Uterus (tissue), 4 donors: ENCODE measurements around the gene CPVL. TPM values are rescaled to one million over a fixed set of nuclear protein-coding genes. Genes with fewer than 3 reads are reported as not detected.

Experiments used
- DNase-seq, 2 donors: peaks; one replicate each; pipeline ENCODE4 v3.0.0-alpha.2; 2019 to 2020
- H3K27ac ChIP-seq, 2 donors: fragments of 200-600 bp; sonication (generic); 1 replicate in 1 of 2; 2 replicates in 1 of 2; pipeline ENCODE4 v1.5.1; 2016 to 2018
- H3K27me3 ChIP-seq, 2 donors: fragments of 200-600 bp; sonication (generic); one replicate each; pipeline ENCODE4 v1.5.1; 2018 to 2019; ENCODE audit warnings: control low read depth in 1 of 2
- H3K36me3 ChIP-seq, 2 donors: fragments of 200-600 bp; sonication (generic); one replicate each; pipeline ENCODE4 v1.5.1; 2019; ENCODE audit warnings: control low read depth in 1 of 2
- H3K4me1 ChIP-seq, 2 donors: fragments of 200-600 bp; sonication (generic); one replicate each; pipeline ENCODE4 v1.5.1; 2018 to 2019; ENCODE audit warnings: control low read depth in 1 of 2
- H3K4me3 ChIP-seq, 2 donors: fragments of 200-600 bp; sonication (generic); 1 replicate in 1 of 2; 2 replicates in 1 of 2; pipeline ENCODE4 v1.5.1; 2018 to 2019; ENCODE audit warnings: mild to moderate bottlenecking in 1 of 2
- H3K9me3 ChIP-seq, 2 donors: fragments of 200-600 bp; sonication (generic); one replicate each; pipeline ENCODE4 v1.5.1; 2019; ENCODE audit warnings: control low read depth in 1 of 2
- CTCF ChIP-seq, 4 experiments: fragments of 200-600 bp in 2 of 4; fragments of 450-650 bp in 2 of 4; sonication (generic) in 2 of 4; IDR thresholded peaks; one replicate each; pipeline ENCODE4 v1.5.1; 2016 to 2019; ENCODE audit warnings: antibody characterized with exemption in 4 of 4, mild to moderate bottlenecking in 2 of 4, moderate library complexity in 1 of 4
- POLR2A ChIP-seq, 2 donors: fragments of 450-650 bp; IDR thresholded peaks; one replicate each; pipeline ENCODE4 v1.6.1; 2016; ENCODE audit warnings: antibody characterized with exemption in 2 of 2, mild to moderate bottlenecking in 1 of 2, moderate library complexity in 1 of 2
- intact Hi-C: fragments of 100-400 bp; cut with DNase I; formaldehyde crosslinking; loops from one replicate; pipeline ENCODE4 v1.15.1; 2023; ENCODE audit warnings: low total_unique reads
- total RNA-seq, 4 donors: library from RNA; depleted of rRNA in 3 of 4; stranded (reverse); fragments of >200 nt in 3 of 4; gene quantifications; one replicate each; pipeline versions ENCODE4 v1.1.0 to v1.2.4, GENCODE V29; 2014 to 2023
- donor health status: DM: yes; HTN: yes; CAD: no.

Gene CPVL
- total RNA-seq, 4 donors from 2014 or later = 8.5 to 21.1 (median 14.5) TPM

- Histone ChIP-seq H3K9me3 (no peaks in the 10 kb centered on the region), H3K27me3 (no peaks in the 10 kb centered on the region), H3K4me3 (no peak overlapping the region), H3K4me1 (no peaks in the 10 kb centered on the region), H3K36me3 (no peaks in the 10 kb centered on the region), H3K27ac (no peak overlapping the region)
- intact Hi-C loops = no loop called here
- DNase-seq = no peak
- TF ChIP-seq POLR2A (IDR thresholded peaks at IDR 0.05) = no peak
- TF ChIP-seq CTCF (IDR thresholded peaks at IDR 0.05) = no peak
Observed at GRCh38 chr7:29063236-29063635, 83.1 kb downstream of the CPVL start.

GRCh38 chr7:29053105-29053872, 93.0 kb downstream of the CPVL start:
- Histone ChIP-seq H3K27me3 (no peaks in the 10 kb centered on the region), H3K9me3 (no peaks in the 10 kb centered on the region), H3K4me3 (no peak overlapping the region), H3K4me1 (no peaks in the 10 kb centered on the region), H3K36me3 (no peaks in the 10 kb centered on the region), H3K27ac (no peak overlapping the region)
- intact Hi-C loops = no loop called here
- no peak for TF ChIP-seq POLR2A (IDR thresholded peaks at IDR 0.05)
- no peak for TF ChIP-seq CTCF (IDR thresholded peaks at IDR 0.05)
- DNase-seq = no peak

GRCh38 chr7:29046978-29047377, 99.4 kb downstream of the CPVL start:
- Histone ChIP-seq H3K27me3 (no peaks in the 10 kb centered on the region), H3K36me3 (no peaks in the 10 kb centered on the region), H3K4me1 (no peaks in the 10 kb centered on the region), H3K9me3 (no peaks in the 10 kb centered on the region), H3K4me3 (no peak overlapping the region), H3K27ac (no peak overlapping the region)
- intact Hi-C loops = no loop called here
- TF ChIP-seq POLR2A (IDR thresholded peaks at IDR 0.05) = no peak
- TF ChIP-seq CTCF (IDR thresholded peaks at IDR 0.05) = no peak
- no peak for DNase-seq

- no peak for DNase-seq
- no peak for TF ChIP-seq CTCF (IDR thresholded peaks at IDR 0.05)
- no peaks in the 10 kb centered on the region for H3K36me3 ChIP-seq
- H3K4me3 ChIP-seq = no peak overlapping the region
- H3K4me1 ChIP-seq = no peaks in the 10 kb centered on the region
- H3K27ac ChIP-seq = no peak overlapping the region
- intact Hi-C loops = no loop called here
- no peaks in the 10 kb centered on the region for H3K27me3 ChIP-seq
- H3K9me3 ChIP-seq = no peaks in the 10 kb centered on the region
Observed at GRCh38 chr7:29045258-29046086, 100.9 kb downstream of the CPVL start.

GRCh38 chr7:29044554-29044953, 101.8 kb downstream of the CPVL start:
- no peaks in the 10 kb centered on the region for H3K4me1 ChIP-seq
- no peaks in the 10 kb centered on the region for H3K36me3 ChIP-seq
- no peaks in the 10 kb centered on the region for H3K9me3 ChIP-seq
- TF ChIP-seq CTCF (IDR thresholded peaks at IDR 0.05) = no peak
- no peak for TF ChIP-seq POLR2A (IDR thresholded peaks at IDR 0.05)
- no peaks in the 10 kb centered on the region for H3K27me3 ChIP-seq
- H3K27ac ChIP-seq = no peak overlapping the region
- no peak for DNase-seq
- intact Hi-C loops = no loop called here
- no peak overlapping the region for H3K4me3 ChIP-seq
